ENCODE data around the gene EEIG2. TPM values are rescaled to one million over a fixed set of nuclear protein-coding genes. Genes with fewer than 3 reads are reported as not detected.

EEIG2 gene
- total RNA-seq, 1 donor from 2014 or later: 13.7 TPM

DNA sequence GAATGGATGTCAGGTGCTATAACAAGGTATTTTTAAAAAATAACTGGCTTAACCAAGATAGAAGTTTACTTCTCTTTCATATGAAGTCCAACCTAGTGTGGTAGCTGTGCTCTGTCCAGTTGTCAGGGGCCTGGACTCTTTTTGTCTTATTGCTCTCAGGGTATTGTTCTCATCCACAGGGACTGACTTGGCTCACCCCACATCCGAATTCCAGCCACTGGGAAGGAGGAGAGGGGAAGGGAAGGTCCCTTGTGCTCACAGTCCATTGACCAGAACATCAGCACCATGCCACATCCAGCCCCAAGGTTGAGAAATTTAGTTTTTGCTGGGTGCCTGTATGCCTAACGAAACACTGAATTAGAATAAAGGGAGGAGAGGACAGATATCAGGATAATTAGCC lies 8.7 kb downstream of the EEIG2 start:
- H3K27ac Mint-ChIP-seq (ENCODE audit: unreplicated experiment): no peak overlapping the region
- peaks cover under 1% of the 10 kb centered on the region for H3K36me3 Mint-ChIP-seq (ENCODE audit: low read depth)
- no peaks in the 10 kb centered on the region for H3K9me3 Mint-ChIP-seq (ENCODE audit: low read depth)
- no peak overlapping the region for H3K4me3 Mint-ChIP-seq (ENCODE audit: unreplicated experiment)
- TF ChIP-seq, protein P1, sequence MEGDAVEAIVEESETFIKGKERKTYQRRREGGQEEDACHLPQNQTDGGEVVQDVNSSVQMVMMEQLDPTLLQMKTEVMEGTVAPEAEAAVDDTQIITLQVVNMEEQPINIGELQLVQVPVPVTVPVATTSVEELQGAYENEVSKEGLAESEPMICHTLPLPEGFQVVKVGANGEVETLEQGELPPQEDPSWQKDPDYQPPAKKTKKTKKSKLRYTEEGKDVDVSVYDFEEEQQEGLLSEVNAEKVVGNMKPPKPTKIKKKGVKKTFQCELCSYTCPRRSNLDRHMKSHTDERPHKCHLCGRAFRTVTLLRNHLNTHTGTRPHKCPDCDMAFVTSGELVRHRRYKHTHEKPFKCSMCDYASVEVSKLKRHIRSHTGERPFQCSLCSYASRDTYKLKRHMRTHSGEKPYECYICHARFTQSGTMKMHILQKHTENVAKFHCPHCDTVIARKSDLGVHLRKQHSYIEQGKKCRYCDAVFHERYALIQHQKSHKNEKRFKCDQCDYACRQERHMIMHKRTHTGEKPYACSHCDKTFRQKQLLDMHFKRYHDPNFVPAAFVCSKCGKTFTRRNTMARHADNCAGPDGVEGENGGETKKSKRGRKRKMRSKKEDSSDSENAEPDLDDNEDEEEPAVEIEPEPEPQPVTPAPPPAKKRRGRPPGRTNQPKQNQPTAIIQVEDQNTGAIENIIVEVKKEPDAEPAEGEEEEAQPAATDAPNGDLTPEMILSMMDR (IDR thresholded peaks at IDR 0.05): no peak
- no peaks in the 10 kb centered on the region for H3K4me1 Mint-ChIP-seq (ENCODE audit: low read depth)
- DNase-seq (ENCODE audit: low spot score): no peak
- no peaks in the 10 kb centered on the region for H3K27me3 Mint-ChIP-seq (ENCODE audit: low read depth)

- Mint-ChIP-seq H3K27ac (ENCODE audit: unreplicated experiment) (no peak overlapping the region), H3K4me1 (ENCODE audit: low read depth) (peaks cover 2% of the 10 kb centered on the region), H3K4me3 (ENCODE audit: unreplicated experiment) (no peak overlapping the region), H3K27me3 (ENCODE audit: low read depth) (no peaks in the 10 kb centered on the region), H3K9me3 (ENCODE audit: low read depth) (no peaks in the 10 kb centered on the region), H3K36me3 (ENCODE audit: low read depth) (peaks cover 1% of the 10 kb centered on the region)
- TF ChIP-seq, protein P1 (IDR thresholded peaks at IDR 0.05): no peak
- no peak for DNase-seq (ENCODE audit: low spot score)
These were observed 9.3 kb downstream of the EEIG2 start for GRCh38 chr1:108569097-108569728.

DNA sequence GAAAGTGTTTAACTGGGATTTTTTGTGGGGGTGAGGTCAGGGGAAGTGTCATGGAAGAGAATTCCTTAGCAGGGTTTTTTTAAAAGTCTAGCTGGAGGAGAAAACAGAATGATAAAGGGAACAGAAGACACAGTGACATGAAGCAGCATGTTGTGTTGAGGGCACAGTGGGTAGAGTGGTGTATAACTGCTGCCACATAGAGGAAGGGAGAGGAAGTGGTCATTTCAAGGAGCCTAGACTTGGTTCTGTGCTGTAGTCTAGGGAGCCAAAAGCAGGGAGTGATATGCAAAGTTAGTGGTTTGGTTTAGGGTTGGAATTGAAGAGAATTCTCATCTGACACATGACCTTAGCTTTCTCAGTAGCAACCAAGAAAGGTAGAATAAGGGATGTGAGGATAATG lies 10.2 kb downstream of the EEIG2 start:
- H3K27ac Mint-ChIP-seq (ENCODE audit: unreplicated experiment): no peak overlapping the region
- H3K9me3 Mint-ChIP-seq (ENCODE audit: low read depth): no peaks in the 10 kb centered on the region
- peaks cover 7% of the 10 kb centered on the region for H3K4me1 Mint-ChIP-seq (ENCODE audit: low read depth)
- no peaks in the 10 kb centered on the region for H3K27me3 Mint-ChIP-seq (ENCODE audit: low read depth)
- peaks cover 1% of the 10 kb centered on the region for H3K36me3 Mint-ChIP-seq (ENCODE audit: low read depth)
- TF ChIP-seq, protein P1 (IDR thresholded peaks at IDR 0.05): peak; percentile 62
- no peak overlapping the region for H3K4me3 Mint-ChIP-seq (ENCODE audit: unreplicated experiment)
- no peak for DNase-seq (ENCODE audit: low spot score)

DNA sequence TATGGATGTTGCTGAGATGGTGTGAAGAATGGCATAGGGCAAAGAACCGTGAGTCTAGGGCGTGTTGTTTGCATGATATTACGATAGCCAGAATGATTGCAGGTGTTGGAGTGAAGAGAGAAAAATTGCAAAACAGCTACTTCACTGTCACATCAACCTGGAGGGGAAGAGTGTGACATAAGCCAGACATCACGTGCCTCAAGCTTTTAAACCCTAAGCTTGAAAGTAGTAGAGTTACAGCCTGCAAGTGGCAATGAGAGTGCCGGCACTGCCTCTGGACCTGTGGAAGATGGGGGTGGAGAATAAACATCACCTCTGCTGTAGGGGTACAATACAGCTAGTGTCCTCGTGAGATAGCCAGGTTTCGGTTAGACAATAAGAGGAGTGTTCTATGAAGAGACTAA lies 11.1 kb downstream of the EEIG2 start:
- H3K4me1 Mint-ChIP-seq (ENCODE audit: low read depth): peaks cover 15% of the 10 kb centered on the region
- H3K27me3 Mint-ChIP-seq (ENCODE audit: low read depth): no peaks in the 10 kb centered on the region

DNA sequence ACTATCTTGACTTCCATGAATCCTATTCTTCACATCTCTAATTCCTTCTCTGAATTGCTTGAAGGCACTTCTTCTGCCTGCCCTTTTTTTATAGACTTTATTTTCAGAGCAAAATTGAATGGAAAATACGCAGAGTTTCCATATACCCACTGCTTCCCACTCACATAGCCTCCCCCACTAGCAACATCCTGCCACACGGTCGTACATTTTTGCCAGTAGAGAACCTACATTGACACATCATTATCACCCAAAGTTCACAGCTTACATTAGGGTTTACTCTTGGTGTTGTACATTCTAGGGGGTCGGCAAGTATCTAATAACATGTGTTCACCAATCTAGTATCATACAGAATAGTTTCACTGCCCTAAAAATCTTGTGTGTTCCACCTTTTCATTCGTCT lies 12.3 kb downstream of the EEIG2 start:
- Mint-ChIP-seq H3K9me3 (ENCODE audit: low read depth) (no peaks in the 10 kb centered on the region), H3K27me3 (ENCODE audit: low read depth) (no peaks in the 10 kb centered on the region), H3K4me3 (ENCODE audit: unreplicated experiment) (no peak overlapping the region), H3K36me3 (ENCODE audit: low read depth) (peaks cover 1% of the 10 kb centered on the region), H3K4me1 (ENCODE audit: low read depth) (peaks cover 15% of the 10 kb centered on the region), H3K27ac (ENCODE audit: unreplicated experiment) (no peak overlapping the region)
- DNase-seq (ENCODE audit: low spot score): no peak
- TF ChIP-seq, protein P1 (IDR thresholded peaks at IDR 0.05): no peak

More for the DNA sequence above, 11.1 kb downstream of the EEIG2 start:
- Mint-ChIP-seq H3K36me3 (ENCODE audit: low read depth) (peaks cover 1% of the 10 kb centered on the region), H3K9me3 (ENCODE audit: low read depth) (no peaks in the 10 kb centered on the region), H3K27ac (ENCODE audit: unreplicated experiment) (no peak overlapping the region), H3K4me3 (ENCODE audit: unreplicated experiment) (no peak overlapping the region)
- DNase-seq (ENCODE audit: low spot score): no peak
- TF ChIP-seq, protein P1 (IDR thresholded peaks at IDR 0.05): no peak

Data from chondrocyte (in vitro differentiated cells).